H1 (cell line): ENCODE results near the gene RBP7. TPM values are rescaled to one million over a fixed set of nuclear protein-coding genes. Genes with fewer than 3 reads are reported as not detected.

Source experiments
- CTCF ChIA-PET: fragments of 300-600 bp; sonication (Branson Sonifier 250); formaldehyde crosslinking; loops from one replicate; lab custom pipeline; 2021; ENCODE audit not compliant: partially characterized antibody; lab: Charles Lee
- POLR2A ChIA-PET: fragments of 300-600 bp; sonication (Branson Sonifier 250); formaldehyde crosslinking; loops from one replicate; lab custom pipeline; 2021; ENCODE audit warnings: inconsistent platforms; ENCODE audit not compliant: partially characterized antibody; lab: Charles Lee
- DNase-seq, 2 experiments: peaks; one replicate each; pipeline versions ENCODE4 v3.0.0 to v3.0.0-alpha.2; 2010 to 2022; ENCODE audit warnings: low spot score in 2 of 2, low read depth in 1 of 2, mixed read lengths in 1 of 2
- FAIRE-seq: peaks from 2 replicates; lab custom pipeline; 2011; peaks lifted over from hg19 to GRCh38; lab: Jason Lieb, UNC
- H2AFZ ChIP-seq: 2 replicates; pipeline ENCODE4 v1.8.1; 2012; ENCODE audit warnings: low read length, inconsistent platforms
- H2AK5ac ChIP-seq: 2 replicates; pipeline ENCODE4 v1.6.1; 2013; ENCODE audit warnings: low read depth, low read length
- H2BK120ac ChIP-seq: replicated peaks from 2 replicates; pipeline ENCODE3; 2013; ENCODE audit warnings: low read depth, low read length, inconsistent platforms
- H2BK12ac ChIP-seq: 2 replicates; pipeline ENCODE4 v1.6.1; 2013; ENCODE audit warnings: low read depth, low read length
- H2BK15ac ChIP-seq: 2 replicates; pipeline ENCODE4 v1.6.1; 2013; ENCODE audit warnings: low read length
- H2BK20ac ChIP-seq: 2 replicates; pipeline ENCODE4 v1.6.1; 2013; ENCODE audit warnings: low read length
- H2BK5ac ChIP-seq: 2 replicates; pipeline ENCODE4 v1.6.1; 2013; ENCODE audit warnings: low read depth, low read length
- H3K14ac ChIP-seq: 2 replicates; pipeline ENCODE4 v1.6.1; 2013; ENCODE audit warnings: inconsistent platforms; ENCODE audit not compliant: insufficient read length
- H3K18ac ChIP-seq: 2 replicates; pipeline ENCODE4 v1.6.1; 2013; ENCODE audit warnings: low read length; ENCODE audit errors: extremely low read depth
- H3K23ac ChIP-seq: 2 replicates; pipeline ENCODE4 v1.6.1; 2013; ENCODE audit warnings: inconsistent platforms; ENCODE audit not compliant: insufficient read length
- H3K23me2 ChIP-seq: 2 replicates; pipeline ENCODE4 v1.6.1; 2013; ENCODE audit warnings: low read depth, low read length
- H3K27ac ChIP-seq: 2 replicates; pipeline ENCODE4 v1.6.1; 2011; ENCODE audit warnings: low read depth, low read length, inconsistent platforms
- H3K27me3 ChIP-seq, 4 experiments: replicated peaks in 1 of 4; 1 replicate in 1 of 4; 2 replicates in 3 of 4; pipeline versions ENCODE4 v1.6.1 to v1.8.1; 2011 to 2013; ENCODE audit warnings: low read length in 3 of 4, mild to moderate bottlenecking in 3 of 4, inconsistent platforms in 2 of 4, mixed read lengths in 2 of 4, moderate library complexity in 1 of 4; ENCODE audit not compliant: control insufficient read depth in 3 of 4, insufficient read depth in 3 of 4; ENCODE audit errors: extremely low read depth in 1 of 4
- H3K36me3 ChIP-seq, 4 experiments: 2 replicates each; pipeline versions ENCODE4 v1.6.1 to v1.8.1; 2011 to 2013; ENCODE audit warnings: mild to moderate bottlenecking in 4 of 4, low read length in 3 of 4, moderate library complexity in 2 of 4, control low read depth in 1 of 4, inconsistent platforms in 1 of 4; ENCODE audit not compliant: insufficient read depth in 4 of 4, control insufficient read depth in 2 of 4
- H3K4ac ChIP-seq: replicated peaks from 2 replicates; pipeline ENCODE3; 2013; ENCODE audit warnings: low read length, low read depth, mixed read lengths, inconsistent platforms; ENCODE audit not compliant: insufficient read length
- H3K4me1 ChIP-seq, 4 experiments: replicated peaks in 1 of 4; 1 replicate in 1 of 4; 2 replicates in 3 of 4; pipeline versions ENCODE4 v1.6.1 to v1.8.1; 2011 to 2013; ENCODE audit warnings: low read length in 3 of 4, inconsistent platforms in 2 of 4, mixed read lengths in 1 of 4; ENCODE audit not compliant: insufficient read depth in 4 of 4, control insufficient read depth in 3 of 4
- H3K4me2 ChIP-seq, 2 experiments: 2 replicates each; pipeline versions ENCODE4 v1.6.1 to v1.8.1; 2011 to 2013; ENCODE audit warnings: low read depth in 2 of 2, low read length in 2 of 2, control low read depth in 1 of 2, inconsistent platforms in 1 of 2, mild to moderate bottlenecking in 1 of 2; ENCODE audit not compliant: insufficient read depth in 1 of 2
- H3K4me3 ChIP-seq, 4 experiments: fragments of 200-600, 300-600 bp in 1 of 4; sonication (generic), shearing (Covaris generic), sonication (Bioruptor Twin) in 1 of 4; 2 replicates each; pipeline versions ENCODE4 v1.5.1 to v1.8.1; 2011 to 2016; ENCODE audit warnings: low read length in 4 of 4, low read depth in 3 of 4, control low read depth in 2 of 4, inconsistent platforms in 2 of 4, mild to moderate bottlenecking in 2 of 4, mixed read lengths in 1 of 4, moderate library complexity in 1 of 4; ENCODE audit not compliant: insufficient read depth in 2 of 4; ENCODE audit errors: extremely low read depth in 1 of 4
- H3K56ac ChIP-seq: replicated peaks from 2 replicates; pipeline ENCODE3; 2013; ENCODE audit warnings: low read depth, mild to moderate bottlenecking, mixed read lengths, low read length, inconsistent platforms; ENCODE audit not compliant: insufficient read length
- H3K79me1 ChIP-seq: 2 replicates; pipeline ENCODE4 v1.6.1; 2013; ENCODE audit warnings: low read depth, low read length, control low read depth
- H3K79me2 ChIP-seq, 2 experiments: 2 replicates each; pipeline versions ENCODE4 v1.6.1 to v1.8.1; 2012 to 2013; ENCODE audit warnings: low read length in 2 of 2, mild to moderate bottlenecking in 2 of 2, inconsistent platforms in 1 of 2; ENCODE audit not compliant: insufficient read depth in 2 of 2, control insufficient read depth in 1 of 2
- H3K9ac ChIP-seq, 4 experiments: replicated peaks in 1 of 4; 1 replicate in 1 of 4; 2 replicates in 3 of 4; pipeline versions ENCODE4 v1.6.1 to v1.8.1; 2011 to 2013; ENCODE audit warnings: low read depth in 3 of 4, low read length in 3 of 4, control low read depth in 2 of 4, mild to moderate bottlenecking in 2 of 4, moderate library complexity in 2 of 4, inconsistent platforms in 1 of 4; ENCODE audit errors: extremely low read depth in 1 of 4
- H3K9me3 ChIP-seq, 2 experiments: 2 replicates each; pipeline versions ENCODE4 v1.6.1 to v1.8.1; 2012 to 2013; ENCODE audit warnings: mild to moderate bottlenecking in 2 of 2, moderate library complexity in 2 of 2, control low read depth in 1 of 2, inconsistent platforms in 1 of 2, low read depth in 1 of 2, low read length in 1 of 2, mixed read lengths in 1 of 2; ENCODE audit not compliant: insufficient read depth in 2 of 2
- H4K20me1 ChIP-seq, 2 experiments: replicated peaks in 1 of 2; 2 replicates each; pipeline versions ENCODE3 to v1.8.1; 2011 to 2013; ENCODE audit warnings: inconsistent platforms in 2 of 2, low read length in 2 of 2, mild to moderate bottlenecking in 1 of 2; ENCODE audit not compliant: insufficient read depth in 2 of 2, control insufficient read depth in 1 of 2
- H4K5ac ChIP-seq: 2 replicates; pipeline ENCODE4 v1.6.1; 2013; ENCODE audit warnings: low read length, low read depth, mixed read lengths, inconsistent platforms; ENCODE audit not compliant: insufficient read length
- H4K8ac ChIP-seq: 2 replicates; pipeline ENCODE4 v1.8.0; 2013; ENCODE audit warnings: mild to moderate bottlenecking, moderate library complexity, low read length, inconsistent platforms; ENCODE audit not compliant: insufficient read depth; ENCODE audit errors: extremely low read depth
- H4K91ac ChIP-seq: replicated peaks from 2 replicates; pipeline ENCODE3; 2013; ENCODE audit warnings: low read length, mixed read lengths, inconsistent platforms; ENCODE audit not compliant: insufficient read length
- CHD2 ChIP-seq: IDR thresholded peaks from 2 replicates; pipeline ENCODE4 v1.6.1; 2012; ENCODE audit warnings: low read length, improper control_type of control experiment
- HDAC2 ChIP-seq, 2 experiments: fragments of 300-600 bp in 1 of 2; sonication (generic) in 1 of 2; IDR thresholded peaks; 2 replicates each; pipeline ENCODE4 v1.6.1; 2011 to 2012; ENCODE audit warnings: low read depth in 2 of 2, low read length in 2 of 2, mild to moderate bottlenecking in 2 of 2, moderate library complexity in 2 of 2, borderline replicate concordance in 1 of 2, inconsistent platforms in 1 of 2
- JUND ChIP-seq: IDR thresholded peaks from 2 replicates; pipeline ENCODE4 v1.6.1; 2011; ENCODE audit warnings: mild to moderate bottlenecking, improper control_type of control experiment, low read length
- KDM5A ChIP-seq: fragments of 200-600 bp; IDR thresholded peaks from 2 replicates; pipeline ENCODE4 v1.7.1; 2012; ENCODE audit warnings: mild to moderate bottlenecking, low read length, inconsistent platforms, mixed read lengths
- RFX5 ChIP-seq: IDR thresholded peaks from 2 replicates; pipeline ENCODE4 v1.6.1; 2011; ENCODE audit warnings: low read depth, low read length, improper control_type of control experiment, borderline replicate concordance
- SIN3A ChIP-seq, 2 experiments: IDR thresholded peaks in 1 of 2; conservative IDR thresholded peaks in 1 of 2; 2 replicates each; pipeline ENCODE4 v1.6.1; 2011 to 2012; ENCODE audit warnings: low read length in 2 of 2, improper control_type of control experiment in 1 of 2, low read depth in 1 of 2, mild to moderate bottlenecking in 1 of 2
- SIX5 ChIP-seq: IDR thresholded peaks from 2 replicates; pipeline ENCODE4 v1.6.1; 2011; ENCODE audit warnings: mild to moderate bottlenecking, low read depth, low read length
- SP2 ChIP-seq: IDR thresholded peaks from 2 replicates; pipeline ENCODE4 v1.6.1; 2012; ENCODE audit warnings: mild to moderate bottlenecking, low read length, inconsistent platforms
- TAF1 ChIP-seq: IDR thresholded peaks from 2 replicates; pipeline ENCODE4 v1.6.1; 2011; ENCODE audit warnings: mild to moderate bottlenecking, low read depth, low read length
- TAF7 ChIP-seq: optimal IDR thresholded peaks from 2 replicates; pipeline ENCODE3; 2011; ENCODE audit warnings: low read depth, mild to moderate bottlenecking, inconsistent platforms, low read length, moderate library complexity, borderline replicate concordance
- USF2 ChIP-seq: IDR thresholded peaks from 2 replicates; pipeline ENCODE4 v1.6.1; 2011; ENCODE audit warnings: low read length, improper control_type of control experiment
- ZNF274 ChIP-seq: IDR thresholded peaks from 2 replicates; pipeline ENCODE4 v1.7.0; 2012; ENCODE audit warnings: low read length, borderline replicate concordance; ENCODE audit errors: extremely low read depth
- WGBS, 2 experiments: shearing (Covaris generic) in 1 of 2; methylation state at CpG; one replicate each; pipeline versions ENCODE4 v1.1.6 to v1.1.7; 2013 to 2015; ENCODE audit warnings: low lambda C conversion rate in 2 of 2, mixed read lengths in 2 of 2, inconsistent platforms in 1 of 2, low coverage in 1 of 2, missing lambda C conversion rate in 1 of 2; ENCODE audit not compliant: insufficient replicate concordance in 2 of 2, insufficient coverage in 1 of 2, insufficient read length in 1 of 2; ENCODE audit errors: extremely low coverage in 1 of 2, missing lambda C conversion rate in 1 of 2; 5-methylcytosine and 5-hydroxymethylcytosine counted together
- polyA plus RNA-seq, 7 experiments: library from polyadenylated mRNA; depleted of rRNA in 3 of 7; stranded (reverse) in 5 of 7; unstranded in 2 of 7; fragments of >200 nt in 5 of 7; fragments of 200-250 nt in 2 of 7; gene quantifications; 1 replicate in 5 of 7; 2 replicates in 1 of 7; 4 replicates in 1 of 7; pipeline versions ENCODE4 v1.2.1 to v1.2.3, GENCODE V29; 2011 to 2013; ENCODE audit warnings: missing spikeins in 2 of 7, mixed read lengths in 2 of 7
- total RNA-seq: library from RNA; stranded (reverse); fragmentation: NEBNext Ultra II Directional; extraction: Animal tissue kit (Norgen Biotek cat#: 25700); gene quantifications from 2 replicates; pipeline ENCODE4 v1.2.1, GENCODE V29; 2021

The RBP7 gene
- total and polyA plus RNA-seq, 2 of the 8 experiments (the other 6 are each of a cell fraction or from before 2014, with no cell fraction given) = 5.7 to 7.2 TPM

GRCh38 chr1:9993561-9994075 is 3.4 kb upstream of the RBP7 start:
- Histone ChIP-seq H3K14ac (no peak overlapping the region), H3K18ac (no peak overlapping the region), H2BK12ac (no peak overlapping the region), H3K79me1 (no peaks in the 10 kb centered on the region), H3K4me1 (peaks cover 0 to 6% (median 1%) of the 10 kb centered on the region in 4 experiments; a peak in 3 of 7 replicates), H3K23me2 (peaks cover 6% of the 10 kb centered on the region; the same call in 1 of the 2 replicates), H3K4me3 (no peak overlapping the region), H4K5ac (no peak overlapping the region), H4K20me1 (no peaks in the 10 kb centered on the region), H2AFZ (no peak overlapping the region), H3K27me3 (peaks cover 10 to 25% (median 24%) of the 10 kb centered on the region in 4 experiments), H3K9ac (no peak overlapping the region), H2BK5ac (no peak overlapping the region), H2AK5ac (no peak overlapping the region), H3K23ac (no peak overlapping the region), H3K36me3 (no peaks in the 10 kb centered on the region), H3K27ac (no peak overlapping the region), H2BK15ac (no peak overlapping the region), H3K4ac (no peak overlapping the region), H4K91ac (no peak overlapping the region), H3K79me2 (no peaks in the 10 kb centered on the region), H3K9me3 (no peaks in the 10 kb centered on the region), H3K4me2 (no peak overlapping the region), H2BK20ac (no peak overlapping the region), H4K8ac (no peak overlapping the region), H3K56ac (no peak overlapping the region), H2BK120ac (no peak overlapping the region)
- FAIRE-seq (no peak), DNase-seq (no peak)
- 95% methylated on average over 7 of the region's 7 CpGs; no CpG with 5 or more reads in 1 of the 2 experiments for WGBS, 2 experiments
- POLR2A ChIA-PET = interaction anchor here (0.5 to 0.7 kb wide), 3 partner anchors 13 to 69 kb away, joined by 3 to 5 read pairs (median 3); no protein-coding TSS in a partner anchor
- CTCF ChIA-PET = interaction anchor here (0.6 to 1.7 kb wide), 5 partner anchors 10 to 703 kb away, joined by 3 to 9 read pairs (median 4); partner anchors contain the start of gene UBE4B
- TF ChIP-seq CHD2 (no peak), TAF7 (no peak), ZNF274 (no peak), RFX5 (no peak), USF2 (no peak), KDM5A (no peak), HDAC2 (IDR thresholded peaks at IDR 0.05; ENCODE audit: borderline replicate concordance in 1 of 2, low read depth in 2 of 2, low read length in 2 of 2) (no peak), SIN3A (conservative IDR thresholded peaks at IDR 0.05 in 1 of 2, IDR thresholded peaks at IDR 0.05 in 1 of 2; ENCODE audit: low read depth in 1 of 2, low read length in 2 of 2) (no peak), JUND (no peak), TAF1 (no peak), SIX5 (no peak), SP2 (no peak)
